Right ventricle myocardium inferior (tissue), 1 donor: ENCODE data around the gene TTYH2. TPM values are rescaled to one million over a fixed set of nuclear protein-coding genes. Genes with fewer than 3 reads are reported as not detected.
"Not testable (repeated sequence)": the region's sequence is repeated elsewhere in the genome, so short reads cannot be mapped to it uniquely, and the experiment has no call there.

ENCODE experiments used
- ATAC-seq: fragments of 200-7000 bp; cut with Tn5 transposase; one replicate; pipeline ENCODE4 v1.9.1; 2020; ENCODE audit warnings: mild to moderate bottlenecking, moderate library complexity
- DNase-seq: peaks from one replicate; pipeline ENCODE4 v3.0.0; 2021; ENCODE audit errors: missing footprints
- intact Hi-C: fragments of 100-400 bp; cut with DNase I; formaldehyde crosslinking; loops from one replicate; pipeline ENCODE4 v1.11.0; 2022
- total RNA-seq: library from RNA; stranded (reverse); fragmentation: NEBNext Ultra II Directional; extraction: Animal tissue kit (Norgen Biotek cat#: 25700); gene quantifications from one replicate; pipeline ENCODE4 v1.2.1, GENCODE V29; 2021
- donor health status: DM: no; HTN: yes; CAD: no; lungs with severe emphysema.

Gene TTYH2
- total RNA-seq, 1 donor from 2014 or later, result 39.2 TPM

- ATAC-seq (peak; percentile 50), DNase-seq (no peak)
- intact Hi-C loops, result no loop called here
Observed at GRCh38 chr17:74244548-74244947, 31.2 kb downstream of the TTYH2 start.

GRCh38 chr17:74245145-74245831, 31.9 kb downstream of the TTYH2 start:
- ATAC-seq (no peak), DNase-seq (no peak)
- intact Hi-C loops, result no loop called here

GRCh38 chr17:74245871-74246270, 32.5 kb downstream of the TTYH2 start:
- DNase-seq, result no peak
- no peak for ATAC-seq
- intact Hi-C loops, result no loop called here

- DNase-seq (peak; percentile 44), ATAC-seq (no peak)
- intact Hi-C loops, result no loop called here
Observed at GRCh38 chr17:74249590-74250270, 36.4 kb downstream of the TTYH2 start.

- ATAC-seq, result no peak
- intact Hi-C loops, result no loop called here
- no peak for DNase-seq
Observed at GRCh38 chr17:74250324-74250995, 37.1 kb downstream of the TTYH2 start.

- no peak for ATAC-seq
- no peak for DNase-seq
- intact Hi-C loops, result no loop called here
Observed at GRCh38 chr17:74251051-74251450, 37.7 kb downstream of the TTYH2 start.

- intact Hi-C loops, result no loop called here
- DNase-seq (no peak), ATAC-seq (no peak)
Observed at GRCh38 chr17:74251569-74251968, 38.2 kb downstream of the TTYH2 start.

GRCh38 chr17:74252211-74252610, 38.8 kb downstream of the TTYH2 start:
- no peak for ATAC-seq
- intact Hi-C loops, result no loop called here
- no peak for DNase-seq

GRCh38 chr17:74253036-74253435, 39.7 kb downstream of the TTYH2 start:
- intact Hi-C loops, result no loop called here
- no peak for ATAC-seq
- DNase-seq, result no peak

GRCh38 chr17:74257311-74257710, 43.9 kb downstream of the TTYH2 start:
- no peak for DNase-seq
- intact Hi-C loops, result no loop called here
- ATAC-seq, result no peak

GRCh38 chr17:74259667-74260524, 46.5 kb downstream of the TTYH2 start:
- no peak for ATAC-seq
- no peak for DNase-seq
- intact Hi-C loops, result no loop called here

- no peak for ATAC-seq
- intact Hi-C loops, result no loop called here
Observed at GRCh38 chr17:74260525-74260850, 47.1 kb downstream of the TTYH2 start.

GRCh38 chr17:74262601-74263000, 49.2 kb downstream of the TTYH2 start:
- DNase-seq (no peak), ATAC-seq (no peak)
- intact Hi-C loops, result no loop called here

More at GRCh38 chr17:74260525-74260850, 47.1 kb downstream of the TTYH2 start:
- no peak for DNase-seq

GRCh38 chr17:74267054-74267453, 53.7 kb downstream of the TTYH2 start:
- ATAC-seq, intact Hi-C loops: not testable (repeated sequence)

GRCh38 chr17:74267579-74267978, 54.2 kb downstream of the TTYH2 start:
- no peak for DNase-seq
- intact Hi-C loops, result no loop called here
- no peak for ATAC-seq

More at GRCh38 chr17:74267054-74267453, 53.7 kb downstream of the TTYH2 start:
- not testable (repeated sequence) for DNase-seq

GRCh38 chr17:74267987-74268499, 54.7 kb downstream of the TTYH2 start:
- intact Hi-C loops, result no loop called here
- no peak for DNase-seq
- no peak for ATAC-seq

GRCh38 chr17:74268558-74268957, 55.2 kb downstream of the TTYH2 start:
- intact Hi-C loops, result no loop called here
- no peak for DNase-seq
- ATAC-seq, result no peak

GRCh38 chr17:74270333-74270732, 57.0 kb downstream of the TTYH2 start:
- DNase-seq, result no peak
- intact Hi-C loops, result no loop called here
- ATAC-seq, result no peak

- DNase-seq (no peak), ATAC-seq (no peak)
- intact Hi-C loops, result no loop called here
Observed at GRCh38 chr17:74271281-74271680, 57.9 kb downstream of the TTYH2 start.
